GM23338 (cell line): ENCODE measurements around the gene SEMA4D.

Source experiments
- CREB1 ChIP-seq: fragments of 250-450 bp; sonication (Bioruptor Pico); IDR thresholded peaks from 2 replicates; pipeline ENCODE4 v1.5.0; 2020; ENCODE audit warnings: low read depth, mild to moderate bottlenecking, moderate library complexity
- CTCF ChIP-seq, 2 experiments: fragments of 200-600 bp in 1 of 2; sonication (generic) in 1 of 2; conservative IDR thresholded peaks; 2 replicates each; pipeline versions ENCODE4 v1.5.1 to v1.6.1; 2016 to 2017; ENCODE audit warnings: antibody characterized with exemption in 2 of 2, low read depth in 2 of 2, mild to moderate bottlenecking in 2 of 2, moderate library complexity in 1 of 2
- EZH2 ChIP-seq: fragments of 200-600 bp; sonication (generic); IDR thresholded peaks from one replicate; pipeline ENCODE4 v1.8.0; 2017; ENCODE audit warnings: antibody characterized with exemption, mild to moderate bottlenecking, low read depth; ENCODE audit not compliant: unreplicated experiment
- EZH2phosphoT487 ChIP-seq: fragments of 200-600 bp; sonication (generic); IDR thresholded peaks from one replicate; pipeline ENCODE4 v1.8.1; 2018; ENCODE audit warnings: antibody characterized with exemption; ENCODE audit not compliant: unreplicated experiment
- JUNB ChIP-seq: IDR thresholded peaks from one replicate; pipeline ENCODE4 v1.6.1; 2016; ENCODE audit warnings: antibody characterized with exemption; ENCODE audit not compliant: unreplicated experiment
- POLR2AphosphoS5 ChIP-seq: IDR thresholded peaks from 2 replicates; pipeline ENCODE4 v1.6.1; 2016; ENCODE audit warnings: antibody characterized with exemption, low read depth
- REST ChIP-seq: IDR thresholded peaks from one replicate; pipeline ENCODE4 v1.6.1; 2018; ENCODE audit warnings: antibody characterized with exemption; ENCODE audit not compliant: unreplicated experiment

GRCh38 chr9:89446261-89446960 lies 51.5 kb downstream of the SEMA4D start:
- no peak for TF ChIP-seq CTCF (conservative IDR thresholded peaks at IDR 0.05; ENCODE audit: low read depth in 2 of 2)
- TF ChIP-seq EZH2, result no peak
- no peak for TF ChIP-seq POLR2AphosphoS5
- TF ChIP-seq REST, result no peak
- no peak for TF ChIP-seq EZH2phosphoT487
- no peak for TF ChIP-seq JUNB
- TF ChIP-seq CREB1 (CRISPR knock-in tag), result no peak
